ENCODE results near the gene CHMP1B.
"Not testable (repeated sequence)": the region's sequence is repeated elsewhere in the genome, so short reads cannot be mapped to it uniquely, and the experiment has no call there.

Gene CHMP1B

GRCh38 chr18:11842562-11842961 is 8.7 kb upstream of the CHMP1B start:
- DNase-seq, result no peak

- DNase-seq, result no peak
These were observed 6.8 kb upstream of the CHMP1B start for GRCh38 chr18:11844436-11844835.

- no peak for DNase-seq
These were observed 5.6 kb upstream of the CHMP1B start for GRCh38 chr18:11845654-11846053.

GRCh38 chr18:11847811-11848210 is 3.4 kb upstream of the CHMP1B start:
- DNase-seq, result no peak

- DNase-seq, result no peak
These were observed 1.9 kb upstream of the CHMP1B start for GRCh38 chr18:11849279-11849678.

GRCh38 chr18:11849841-11850634 is 1.2 kb upstream of the CHMP1B start:
- no peak for DNase-seq

GRCh38 chr18:11850821-11851145 is 430 bp upstream of the CHMP1B start:
- DNase-seq, result no peak

- no peak for DNase-seq
These were observed 659 bp downstream of the CHMP1B start for GRCh38 chr18:11851806-11852337.

GRCh38 chr18:11854554-11854953 is 3.3 kb downstream of the CHMP1B start:
- DNase-seq, result not testable (repeated sequence)

- no peak for DNase-seq
These were observed 6.1 kb downstream of the CHMP1B start for GRCh38 chr18:11857177-11857887.

- DNase-seq, result no peak
These were observed 8.1 kb downstream of the CHMP1B start for GRCh38 chr18:11859282-11859830.

- no peak for DNase-seq
These were observed 8.7 kb downstream of the CHMP1B start for GRCh38 chr18:11859903-11860407.

- DNase-seq, result no peak
These were observed 9.6 kb downstream of the CHMP1B start for GRCh38 chr18:11860594-11861450.

GRCh38 chr18:11861583-11862288 is 10.5 kb downstream of the CHMP1B start:
- no peak for DNase-seq

GRCh38 chr18:11862468-11863137 is 11.4 kb downstream of the CHMP1B start:
- no peak for DNase-seq

- DNase-seq, result no peak
These were observed 13.3 kb downstream of the CHMP1B start for GRCh38 chr18:11864471-11864870.

GRCh38 chr18:11865071-11865470 is 13.9 kb downstream of the CHMP1B start:
- no peak for DNase-seq

- DNase-seq, result no peak
These were observed 15.1 kb downstream of the CHMP1B start for GRCh38 chr18:11866329-11866728.

GRCh38 chr18:11866764-11867163 is 15.6 kb downstream of the CHMP1B start:
- no peak for DNase-seq

- no peak for DNase-seq
These were observed 17.0 kb downstream of the CHMP1B start for GRCh38 chr18:11868230-11868629.

- DNase-seq, result no peak
These were observed 20.3 kb downstream of the CHMP1B start for GRCh38 chr18:11871501-11871900.

Measured in NCI-H1092 (cell line).